GM12878 (cell line): Measurements from ENCODE around the gene CD101. TPM values are rescaled to one million over a fixed set of nuclear protein-coding genes. Genes with fewer than 3 reads are reported as not detected.

Experiments
- ATF3 ChIP-seq: IDR thresholded peaks from 2 replicates; pipeline ENCODE4 v1.6.1; 2011; ENCODE audit warnings: low read depth, mild to moderate bottlenecking, low read length, moderate library complexity, borderline replicate concordance; ENCODE audit errors: extremely low read depth
- CHD2 ChIP-seq: IDR thresholded peaks from 2 replicates; pipeline ENCODE4 v1.6.1; 2011; ENCODE audit warnings: low read depth, low read length, improper control_type of control experiment, borderline replicate concordance
- CREB1 ChIP-seq: IDR thresholded peaks from 2 replicates; pipeline ENCODE4 v1.6.1; 2012; ENCODE audit warnings: low read depth, mild to moderate bottlenecking, inconsistent platforms
- GATAD2B ChIP-seq: fragments of 450-650 bp; conservative IDR thresholded peaks from 2 replicates; pipeline ENCODE4 v1.6.1; 2017; ENCODE audit warnings: low read depth, mild to moderate bottlenecking, moderate library complexity
- IKZF1 ChIP-seq: fragments of 450-650 bp; conservative IDR thresholded peaks from 2 replicates; pipeline ENCODE4 v1.6.1; 2017; ENCODE audit warnings: antibody characterized with exemption, mild to moderate bottlenecking
- IRF4 ChIP-seq: IDR thresholded peaks from 2 replicates; pipeline ENCODE4 v1.6.1; 2011; ENCODE audit warnings: low read depth, low read length
- MTA3 ChIP-seq: IDR thresholded peaks from 2 replicates; pipeline ENCODE4 v1.6.1; 2012; ENCODE audit warnings: low read length, inconsistent platforms, borderline replicate concordance
- NFIC ChIP-seq: IDR thresholded peaks from 2 replicates; pipeline ENCODE4 v1.6.1; 2012; ENCODE audit warnings: low read depth, mild to moderate bottlenecking, inconsistent platforms, low read length, moderate library complexity
- NFYB ChIP-seq: IDR thresholded peaks from 2 replicates; pipeline ENCODE4 v1.6.1; 2011; ENCODE audit warnings: low read depth, mild to moderate bottlenecking, low read length, improper control_type of control experiment, moderate library complexity; ENCODE audit not compliant: insufficient read depth
- POLR2AphosphoS2 ChIP-seq: IDR thresholded peaks from 2 replicates; pipeline ENCODE4 v1.6.1; 2011; ENCODE audit warnings: low read depth, mild to moderate bottlenecking, low read length, improper control_type of control experiment, moderate library complexity
- POU2F2 ChIP-seq: IDR thresholded peaks from 3 replicates; pipeline ENCODE4 v1.6.1; 2011; ENCODE audit warnings: low read depth, mild to moderate bottlenecking, low read length, borderline replicate concordance
- PRDM15 ChIP-seq: fragments of 450-650 bp; formaldehyde crosslinking; IDR thresholded peaks from 2 replicates; pipeline ENCODE4 v1.4.0; 2020; ENCODE audit warnings: mild to moderate bottlenecking, moderate library complexity
- RELA ChIP-seq: fragments of 450-650 bp; IDR thresholded peaks from 2 replicates; pipeline ENCODE4 v1.8.0; 2014; ENCODE audit warnings: borderline replicate concordance; ENCODE audit not compliant: partially characterized antibody
- SREBF1 ChIP-seq: IDR thresholded peaks from 2 replicates; pipeline ENCODE4 v1.6.1; 2012; ENCODE audit warnings: mild to moderate bottlenecking, low read length
- TAF1 ChIP-seq: IDR thresholded peaks from 2 replicates; pipeline ENCODE4 v1.6.1; 2011; ENCODE audit warnings: mild to moderate bottlenecking, low read depth, low read length, borderline replicate concordance
- ZNF384 ChIP-seq: IDR thresholded peaks from 2 replicates; pipeline ENCODE4 v1.6.1; 2012; ENCODE audit warnings: low read depth, mild to moderate bottlenecking, low read length, improper control_type of control experiment, borderline replicate concordance
- polyA plus RNA-seq, 11 experiments: library from polyadenylated mRNA; depleted of rRNA in 4 of 11; unstranded in 6 of 11; stranded (reverse) in 5 of 11; fragments of >200 nt; fragmentation: Nextera tagmentation in 4 of 11; fragmentation: Illumina TruSeq in 1 of 11; extraction: Ambion mirVana in 4 of 11; extraction: Trizol in 1 of 11; gene quantifications; 1 replicate in 1 of 11; 2 replicates in 10 of 11; pipeline versions ENCODE4 v1.2.1 to v1.2.3, GENCODE V29; 2011 to 2016; ENCODE audit warnings: inconsistent platforms in 2 of 11, missing spikeins in 2 of 11, low read depth in 1 of 11
- total RNA-seq, 4 experiments: library from RNA; depleted of rRNA in 3 of 4; stranded (reverse); fragments of >200 nt in 3 of 4; fragmentation: Illumina TruSeq in 1 of 4; extraction: Trizol in 1 of 4; gene quantifications; 2 replicates each; pipeline versions ENCODE4 v1.2.1 to v1.2.3, GENCODE V29; 2013 to 2021
- TF ChIP-seq, protein P1 (sequence below): IDR thresholded peaks from 2 replicates; pipeline ENCODE4 v1.6.1; 2011; ENCODE audit warnings: borderline replicate concordance, low read depth, mild to moderate bottlenecking, moderate library complexity, mixed read lengths, low read length; ENCODE audit not compliant: insufficient read depth; ENCODE audit errors: extremely low read length
- TF ChIP-seq, protein P2 (sequence below): fragments of 450-650 bp; IDR thresholded peaks from 2 replicates; pipeline ENCODE4 v1.6.1; 2016; ENCODE audit warnings: mild to moderate bottlenecking, moderate library complexity, borderline replicate concordance

CD101 gene
- total and polyA plus RNA-seq, 10 of the 15 experiments (the other 5 are each of a cell fraction or from before 2014, with no cell fraction given): 0.56 to 7.9 (median 2.9) TPM

GRCh38 chr1:117059678-117060440 lies 58.3 kb downstream of the CD101 start, which contains the start of gene TTF2 (continued):
- no peak for TF ChIP-seq SREBF1
- peak; percentile 52; the same call in 1 of the 2 replicates for TF ChIP-seq CREB1
- peak; percentile 3; the same call in 2 of the 3 replicates for TF ChIP-seq POU2F2
- TF ChIP-seq, protein P1, sequence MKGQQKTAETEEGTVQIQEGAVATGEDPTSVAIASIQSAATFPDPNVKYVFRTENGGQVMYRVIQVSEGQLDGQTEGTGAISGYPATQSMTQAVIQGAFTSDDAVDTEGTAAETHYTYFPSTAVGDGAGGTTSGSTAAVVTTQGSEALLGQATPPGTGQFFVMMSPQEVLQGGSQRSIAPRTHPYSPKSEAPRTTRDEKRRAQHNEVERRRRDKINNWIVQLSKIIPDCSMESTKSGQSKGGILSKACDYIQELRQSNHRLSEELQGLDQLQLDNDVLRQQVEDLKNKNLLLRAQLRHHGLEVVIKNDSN: no peak
- peak; percentile 78 for TF ChIP-seq TAF1
- no peak for TF ChIP-seq NFIC
- no peak for TF ChIP-seq PRDM15 (CRISPR knock-in tag)
- no peak for TF ChIP-seq IRF4
- peak; percentile 93 for TF ChIP-seq NFYB
- TF ChIP-seq, protein P2, sequence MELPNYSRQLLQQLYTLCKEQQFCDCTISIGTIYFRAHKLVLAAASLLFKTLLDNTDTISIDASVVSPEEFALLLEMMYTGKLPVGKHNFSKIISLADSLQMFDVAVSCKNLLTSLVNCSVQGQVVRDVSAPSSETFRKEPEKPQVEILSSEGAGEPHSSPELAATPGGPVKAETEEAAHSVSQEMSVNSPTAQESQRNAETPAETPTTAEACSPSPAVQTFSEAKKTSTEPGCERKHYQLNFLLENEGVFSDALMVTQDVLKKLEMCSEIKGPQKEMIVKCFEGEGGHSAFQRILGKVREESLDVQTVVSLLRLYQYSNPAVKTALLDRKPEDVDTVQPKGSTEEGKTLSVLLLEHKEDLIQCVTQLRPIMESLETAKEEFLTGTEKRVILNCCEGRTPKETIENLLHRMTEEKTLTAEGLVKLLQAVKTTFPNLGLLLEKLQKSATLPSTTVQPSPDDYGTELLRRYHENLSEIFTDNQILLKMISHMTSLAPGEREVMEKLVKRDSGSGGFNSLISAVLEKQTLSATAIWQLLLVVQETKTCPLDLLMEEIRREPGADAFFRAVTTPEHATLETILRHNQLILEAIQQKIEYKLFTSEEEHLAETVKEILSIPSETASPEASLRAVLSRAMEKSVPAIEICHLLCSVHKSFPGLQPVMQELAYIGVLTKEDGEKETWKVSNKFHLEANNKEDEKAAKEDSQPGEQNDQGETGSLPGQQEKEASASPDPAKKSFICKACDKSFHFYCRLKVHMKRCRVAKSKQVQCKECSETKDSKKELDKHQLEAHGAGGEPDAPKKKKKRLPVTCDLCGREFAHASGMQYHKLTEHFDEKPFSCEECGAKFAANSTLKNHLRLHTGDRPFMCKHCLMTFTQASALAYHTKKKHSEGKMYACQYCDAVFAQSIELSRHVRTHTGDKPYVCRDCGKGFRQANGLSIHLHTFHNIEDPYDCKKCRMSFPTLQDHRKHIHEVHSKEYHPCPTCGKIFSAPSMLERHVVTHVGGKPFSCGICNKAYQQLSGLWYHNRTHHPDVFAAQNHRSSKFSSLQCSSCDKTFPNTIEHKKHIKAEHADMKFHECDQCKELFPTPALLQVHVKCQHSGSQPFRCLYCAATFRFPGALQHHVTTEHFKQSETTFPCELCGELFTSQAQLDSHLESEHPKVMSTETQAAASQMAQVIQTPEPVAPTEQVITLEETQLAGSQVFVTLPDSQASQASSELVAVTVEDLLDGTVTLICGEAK: peak; percentile 47; the same call in 1 of the 2 replicates
- TF ChIP-seq ZNF384: no peak
- TF ChIP-seq ATF3: no peak
- TF ChIP-seq MTA3: no peak
- peak; percentile 34 for TF ChIP-seq IKZF1
- peak; percentile 83 for TF ChIP-seq CHD2
- peak; percentile 73 for TF ChIP-seq RELA
- TF ChIP-seq POLR2AphosphoS2: no peak
- TF ChIP-seq GATAD2B: peak; percentile 64; the same call in 1 of the 2 replicates
